K562 (cell line): Measurements from ENCODE around the gene ELF5. TPM values are rescaled to one million over a fixed set of nuclear protein-coding genes. Genes with fewer than 3 reads are reported as not detected.
A peak's percentile ranks its signal among the peaks of the same experiment; 100 is the strongest.

ENCODE experiments used
- CBX8 ChIP-seq: fragments of 200-600 bp; sonication (generic); IDR thresholded peaks from 2 replicates; pipeline ENCODE4 v1.6.1; 2012; ENCODE audit warnings: borderline replicate concordance, mixed run types, low read depth, mild to moderate bottlenecking, moderate library complexity, mixed read lengths, low read length, control low read depth, inconsistent platforms; ENCODE audit not compliant: poor library complexity, severe bottlenecking; ENCODE audit errors: extremely low read depth
- GATA2 ChIP-seq: sonication (generic); formaldehyde crosslinking; IDR thresholded peaks from 2 replicates; pipeline ENCODE4 v1.4.0; 2020; ENCODE audit warnings: mild to moderate bottlenecking, missing genetic modification reagents
- HDAC1 ChIP-seq, 2 experiments: fragments of 450-650 bp; IDR thresholded peaks; 2 replicates each; pipeline ENCODE4 v1.6.1; 2016 to 2017; ENCODE audit warnings: inconsistent platforms in 1 of 2, mild to moderate bottlenecking in 1 of 2, moderate library complexity in 1 of 2
- HMGN3 ChIP-seq: IDR thresholded peaks from 2 replicates; pipeline ENCODE4 v1.6.1; 2011; ENCODE audit warnings: borderline replicate concordance, low read depth, mild to moderate bottlenecking, mixed read lengths, low read length; ENCODE audit not compliant: insufficient read length; ENCODE audit errors: extremely low read depth
- JUND ChIP-seq, 2 experiments: IDR thresholded peaks; 2 replicates in 1 of 2; 3 replicates in 1 of 2; pipeline ENCODE4 v1.6.1; 2011; ENCODE audit warnings: borderline replicate concordance in 2 of 2, low read depth in 2 of 2, low read length in 2 of 2, improper control_type of control experiment in 1 of 2, missing biosample characterization in 1 of 2, missing genetic modification characterization in 1 of 2, missing genetic modification reagents in 1 of 2
- KDM4B ChIP-seq, 2 experiments: fragments of 450-650 bp in 1 of 2; sonication (generic) in 1 of 2; IDR thresholded peaks; 2 replicates each; pipeline ENCODE4 v1.6.1; 2016 to 2017; ENCODE audit warnings: borderline replicate concordance in 2 of 2, antibody characterized with exemption in 1 of 2, low read depth in 1 of 2, mild to moderate bottlenecking in 1 of 2
- NRF1 ChIP-seq, 2 experiments: fragments of 450-650 bp; IDR thresholded peaks in 1 of 2; conservative IDR thresholded peaks in 1 of 2; 2 replicates each; pipeline ENCODE4 v1.6.1; 2014; ENCODE audit warnings: mild to moderate bottlenecking in 2 of 2
- SRSF1 ChIP-seq: fragments of 200-400 bp; formaldehyde crosslinking; IDR thresholded peaks from 2 replicates; pipeline ENCODE4 v1.6.1; 2017; ENCODE audit warnings: mild to moderate bottlenecking, low read depth, low read length, moderate library complexity
- TBP ChIP-seq: optimal IDR thresholded peaks from 2 replicates; pipeline ENCODE3; 2011; ENCODE audit warnings: low read depth, low read length, improper control_type of control experiment
- TCF7L2 ChIP-seq: fragments of 150-350 bp; IDR thresholded peaks from 2 replicates; pipeline ENCODE4 v1.6.1; 2016; ENCODE audit warnings: low read depth, mild to moderate bottlenecking, low read length, moderate library complexity
- TEAD1 ChIP-seq, 2 experiments: fragments of 450-650 bp in 1 of 2; sonication (generic) in 1 of 2; formaldehyde crosslinking; IDR thresholded peaks; 2 replicates each; pipeline versions ENCODE4 v1.4.0 to v1.8.0; 2020 to 2022; ENCODE audit warnings: mild to moderate bottlenecking in 2 of 2, missing genetic modification reagents in 1 of 2
- ZNF146 ChIP-seq: IDR thresholded peaks from one replicate; pipeline ENCODE4 v1.6.1; 2018; ENCODE audit warnings: missing compliant biosample characterization; ENCODE audit not compliant: unreplicated experiment
- ZNF324 ChIP-seq: fragments of 250-450 bp; sonication (Bioruptor Pico); IDR thresholded peaks from 2 replicates; pipeline ENCODE4 v1.4.0; 2020; ENCODE audit warnings: mild to moderate bottlenecking
- ZNF41 ChIP-seq: fragments of 250-450 bp; sonication (Bioruptor Pico); conservative IDR thresholded peaks from 2 replicates; pipeline ENCODE4 v1.4.0; 2020; ENCODE audit warnings: mild to moderate bottlenecking
- polyA plus RNA-seq, 8 experiments: library from polyadenylated mRNA; depleted of rRNA in 4 of 8; stranded (reverse) in 5 of 8; unstranded in 3 of 8; fragments of >200 nt; fragmentation: Nextera tagmentation in 2 of 8; fragmentation: Illumina TruSeq in 1 of 8; extraction: Ambion mirVana in 2 of 8; extraction: Trizol in 1 of 8; gene quantifications; 2 replicates each; pipeline versions ENCODE4 v1.2.1 to v1.2.3, GENCODE V29; 2011 to 2014; ENCODE audit warnings: inconsistent platforms in 1 of 8, missing spikeins in 1 of 8
- total RNA-seq, 7 experiments: library from RNA; depleted of rRNA in 6 of 7; stranded (reverse); fragments of >200 nt in 6 of 7; fragmentation: Illumina TruSeq in 2 of 7; extraction: Trizol in 2 of 7; gene quantifications; 2 replicates each; pipeline versions ENCODE4 v1.2.1 to v1.2.3, GENCODE V29; 2011 to 2021; ENCODE audit warnings: low replicate concordance in 1 of 7
- TF ChIP-seq, protein P1 (sequence below): sonication (generic); formaldehyde crosslinking; IDR thresholded peaks from 2 replicates; pipeline ENCODE4 v1.8.1; 2023; ENCODE audit warnings: mild to moderate bottlenecking, missing genetic modification reagents
- TF ChIP-seq, protein P2 (sequence below): IDR thresholded peaks from 2 replicates; pipeline ENCODE4 v1.6.1; 2014; ENCODE audit warnings: antibody characterized with exemption
- TF ChIP-seq, protein P3 (sequence below): fragments of 150-350 bp; conservative IDR thresholded peaks from 2 replicates; pipeline ENCODE4 v1.6.1; 2014; ENCODE audit warnings: low read length

ELF5 gene
- total and polyA plus RNA-seq, 9 of the 15 experiments (the other 6 are each of a cell fraction or from before 2014, with no cell fraction given), result not detected

DNA sequence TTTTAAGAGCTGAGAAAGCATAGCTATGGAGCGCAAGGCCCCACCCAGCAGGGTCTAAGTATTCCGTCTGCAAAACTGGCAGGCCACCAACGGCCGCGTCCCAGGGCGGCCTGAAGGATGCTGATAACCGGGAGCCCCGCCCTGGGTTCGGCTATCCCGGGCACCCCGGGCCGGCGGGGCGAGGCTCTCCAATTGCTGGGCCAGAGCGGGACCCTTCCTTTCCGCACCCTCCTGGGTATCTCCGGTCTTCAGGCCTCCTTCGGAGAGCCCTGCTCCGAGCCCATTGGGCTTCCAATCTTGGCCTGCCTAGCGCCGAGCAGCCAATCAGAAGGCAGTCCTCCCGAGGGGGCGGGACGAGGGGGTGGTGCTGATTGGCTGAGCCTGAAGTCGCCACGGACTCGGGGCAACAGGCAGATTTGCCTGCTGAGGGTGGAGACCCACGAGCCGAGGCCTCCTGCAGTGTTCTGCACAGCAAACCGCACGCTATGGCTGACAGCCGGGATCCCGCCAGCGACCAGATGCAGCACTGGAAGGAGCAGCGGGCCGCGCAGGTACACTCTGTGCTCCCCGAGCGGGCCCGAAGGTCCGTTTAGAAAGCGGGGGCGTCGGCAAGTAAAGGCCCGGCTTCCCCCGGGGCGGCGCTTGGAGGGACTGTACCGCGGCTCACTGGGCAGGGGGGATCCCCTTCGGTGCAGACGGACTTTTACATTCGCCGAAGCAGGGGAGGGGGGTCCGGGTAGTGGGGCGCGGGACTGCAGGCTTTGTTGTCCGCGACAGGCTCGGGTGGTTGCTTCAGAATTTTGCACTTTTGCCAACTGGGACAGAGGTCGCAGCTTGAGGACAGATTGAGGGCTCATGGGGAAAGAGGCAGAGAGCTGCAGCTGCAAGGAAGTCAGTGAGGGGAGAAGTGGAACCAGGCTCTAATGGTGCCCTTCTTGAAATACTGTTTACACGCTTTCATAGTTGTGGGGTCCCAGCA lies 74.8 kb downstream of the ELF5 start, which contains the start of gene CAT (continued):
- TF ChIP-seq HMGN3 (peak; percentile 99), JUND (IDR thresholded peaks at IDR 0.05; ENCODE audit: borderline replicate concordance, low read depth, low read length) (peak; percentile 10; the same call in 1 of the 2 replicates), JUND (tag; IDR thresholded peaks at IDR 0.05; ENCODE audit: borderline replicate concordance, low read depth, low read length) (peak; percentile 36; the same call in 1 of the 3 replicates), NRF1 (conservative IDR thresholded peaks at IDR 0.05 in 1 of 2, IDR thresholded peaks at IDR 0.05 in 1 of 2) (peak; percentile 59 to 69), SRSF1 (no peak), ZNF41 (CRISPR knock-in tag) (no peak), CBX8 (no peak), TBP (peak; percentile 78), KDM4B (IDR thresholded peaks at IDR 0.05; ENCODE audit: borderline replicate concordance in 2 of 2, low read depth in 1 of 2) (peak in 1 of 2 experiments; percentile 44; a peak in 1 of 4 replicates), HDAC1 (IDR thresholded peaks at IDR 0.05) (peak in 1 of 2 experiments; percentile 91; a peak in 2 of 4 replicates), GATA2 (CRISPR knock-in tag) (peak; percentile 91), ZNF324 (no peak), TEAD1 (CRISPR knock-in tag; IDR thresholded peaks at IDR 0.05) (peak in 1 of 2 experiments; percentile 56; a peak in 1 of 4 replicates), TCF7L2 (0 out of 2 replicates have a peak, but pooled peaks have one; percentile 32), ZNF146 (CRISPR knock-in tag) (no peak)
- TF ChIP-seq, protein P1, sequence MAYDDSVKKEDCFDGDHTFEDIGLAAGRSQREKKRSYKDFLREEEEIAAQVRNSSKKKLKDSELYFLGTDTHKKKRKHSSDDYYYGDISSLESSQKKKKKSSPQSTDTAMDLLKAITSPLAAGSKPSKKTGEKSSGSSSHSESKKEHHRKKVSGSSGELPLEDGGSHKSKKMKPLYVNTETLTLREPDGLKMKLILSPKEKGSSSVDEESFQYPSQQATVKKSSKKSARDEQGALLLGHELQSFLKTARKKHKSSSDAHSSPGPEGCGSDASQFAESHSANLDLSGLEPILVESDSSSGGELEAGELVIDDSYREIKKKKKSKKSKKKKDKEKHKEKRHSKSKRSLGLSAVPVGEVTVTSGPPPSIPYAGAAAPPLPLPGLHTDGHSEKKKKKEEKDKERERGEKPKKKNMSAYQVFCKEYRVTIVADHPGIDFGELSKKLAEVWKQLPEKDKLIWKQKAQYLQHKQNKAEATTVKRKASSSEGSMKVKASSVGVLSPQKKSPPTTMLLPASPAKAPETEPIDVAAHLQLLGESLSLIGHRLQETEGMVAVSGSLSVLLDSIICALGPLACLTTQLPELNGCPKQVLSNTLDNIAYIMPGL (CRISPR knock-in tag), result no peak
- TF ChIP-seq, protein P2, sequence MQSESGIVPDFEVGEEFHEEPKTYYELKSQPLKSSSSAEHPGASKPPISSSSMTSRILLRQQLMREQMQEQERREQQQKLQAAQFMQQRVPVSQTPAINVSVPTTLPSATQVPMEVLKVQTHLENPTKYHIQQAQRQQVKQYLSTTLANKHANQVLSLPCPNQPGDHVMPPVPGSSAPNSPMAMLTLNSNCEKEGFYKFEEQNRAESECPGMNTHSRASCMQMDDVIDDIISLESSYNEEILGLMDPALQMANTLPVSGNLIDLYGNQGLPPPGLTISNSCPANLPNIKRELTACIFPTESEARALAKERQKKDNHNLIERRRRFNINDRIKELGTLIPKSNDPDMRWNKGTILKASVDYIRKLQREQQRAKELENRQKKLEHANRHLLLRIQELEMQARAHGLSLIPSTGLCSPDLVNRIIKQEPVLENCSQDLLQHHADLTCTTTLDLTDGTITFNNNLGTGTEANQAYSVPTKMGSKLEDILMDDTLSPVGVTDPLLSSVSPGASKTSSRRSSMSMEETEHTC, result no peak
- TF ChIP-seq, protein P3, sequence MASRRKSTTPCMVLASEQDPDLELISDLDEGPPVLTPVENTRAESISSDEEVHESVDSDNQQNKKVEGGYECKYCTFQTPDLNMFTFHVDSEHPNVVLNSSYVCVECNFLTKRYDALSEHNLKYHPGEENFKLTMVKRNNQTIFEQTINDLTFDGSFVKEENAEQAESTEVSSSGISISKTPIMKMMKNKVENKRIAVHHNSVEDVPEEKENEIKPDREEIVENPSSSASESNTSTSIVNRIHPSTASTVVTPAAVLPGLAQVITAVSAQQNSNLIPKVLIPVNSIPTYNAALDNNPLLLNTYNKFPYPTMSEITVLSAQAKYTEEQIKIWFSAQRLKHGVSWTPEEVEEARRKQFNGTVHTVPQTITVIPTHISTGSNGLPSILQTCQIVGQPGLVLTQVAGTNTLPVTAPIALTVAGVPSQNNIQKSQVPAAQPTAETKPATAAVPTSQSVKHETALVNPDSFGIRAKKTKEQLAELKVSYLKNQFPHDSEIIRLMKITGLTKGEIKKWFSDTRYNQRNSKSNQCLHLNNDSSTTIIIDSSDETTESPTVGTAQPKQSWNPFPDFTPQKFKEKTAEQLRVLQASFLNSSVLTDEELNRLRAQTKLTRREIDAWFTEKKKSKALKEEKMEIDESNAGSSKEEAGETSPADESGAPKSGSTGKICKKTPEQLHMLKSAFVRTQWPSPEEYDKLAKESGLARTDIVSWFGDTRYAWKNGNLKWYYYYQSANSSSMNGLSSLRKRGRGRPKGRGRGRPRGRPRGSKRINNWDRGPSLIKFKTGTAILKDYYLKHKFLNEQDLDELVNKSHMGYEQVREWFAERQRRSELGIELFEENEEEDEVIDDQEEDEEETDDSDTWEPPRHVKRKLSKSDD, result no peak
